SK-N-SH treated with all-trans-retinoic acid at 6 μM for 48 hours (cell line): ENCODE results near the gene DLL4.

ENCODE experiments used
- BACH2 ChIP-seq: fragments of 250-450 bp; sonication (Bioruptor Pico); IDR thresholded peaks from 2 replicates; pipeline ENCODE4 v1.9.0; 2021; ENCODE audit warnings: mild to moderate bottlenecking, borderline replicate concordance
- CSDC2 ChIP-seq: fragments of 250-450 bp; sonication (Bioruptor Pico); IDR thresholded peaks from 2 replicates; pipeline ENCODE4 v1.5.0; 2020; ENCODE audit warnings: mild to moderate bottlenecking, moderate library complexity
- GLIS3 ChIP-seq: fragments of 250-450 bp; sonication (Bioruptor Pico); IDR thresholded peaks from 2 replicates; pipeline ENCODE4 v1.5.0; 2020; ENCODE audit warnings: mild to moderate bottlenecking, moderate library complexity
- OSR1 ChIP-seq: fragments of 250-450 bp; sonication (Bioruptor Pico); IDR thresholded peaks from 2 replicates; pipeline ENCODE4 v1.8.0; 2022; ENCODE audit warnings: moderate library complexity, mild to moderate bottlenecking, inconsistent platforms
- PATZ1 ChIP-seq: fragments of 250-450 bp; sonication (Bioruptor Pico); IDR thresholded peaks from 2 replicates; pipeline ENCODE4 v1.8.0; 2020; ENCODE audit warnings: mild to moderate bottlenecking, moderate library complexity, borderline replicate concordance
- PPARA ChIP-seq: fragments of 250-450 bp; sonication (Bioruptor Pico); IDR thresholded peaks from 2 replicates; pipeline ENCODE4 v1.5.0; 2020; ENCODE audit warnings: mild to moderate bottlenecking, borderline replicate concordance
- RARB ChIP-seq: fragments of 250-450 bp; sonication (Bioruptor Pico); IDR thresholded peaks from 2 replicates; pipeline ENCODE4 v1.8.0; 2021; ENCODE audit warnings: mild to moderate bottlenecking, moderate library complexity
- ZFP3 ChIP-seq: fragments of 250-450 bp; sonication (Bioruptor Pico); IDR thresholded peaks from 2 replicates; pipeline ENCODE4 v1.5.0; 2020; ENCODE audit warnings: mild to moderate bottlenecking, moderate library complexity
- ZNF565 ChIP-seq: fragments of 450-650 bp; formaldehyde crosslinking; conservative IDR thresholded peaks from 2 replicates; pipeline ENCODE4 v1.5.0; 2020; ENCODE audit warnings: low read depth, mild to moderate bottlenecking, moderate library complexity
- TF ChIP-seq, protein P1 (sequence below): fragments of 250-450 bp; sonication (Bioruptor Pico); IDR thresholded peaks from 2 replicates; pipeline ENCODE4 v1.5.1; 2021; ENCODE audit warnings: mild to moderate bottlenecking, moderate library complexity
- TF ChIP-seq, protein P2 (sequence below): fragments of 250-450 bp; sonication (Bioruptor Pico); IDR thresholded peaks from 2 replicates; pipeline ENCODE4 v1.5.1; 2020; ENCODE audit warnings: low read depth, mild to moderate bottlenecking, moderate library complexity
- TF ChIP-seq, protein P3 (sequence below): fragments of 250-450 bp; sonication (Bioruptor Pico); IDR thresholded peaks from 2 replicates; pipeline ENCODE4 v1.5.0; 2020; ENCODE audit warnings: mild to moderate bottlenecking, moderate library complexity

DNA sequence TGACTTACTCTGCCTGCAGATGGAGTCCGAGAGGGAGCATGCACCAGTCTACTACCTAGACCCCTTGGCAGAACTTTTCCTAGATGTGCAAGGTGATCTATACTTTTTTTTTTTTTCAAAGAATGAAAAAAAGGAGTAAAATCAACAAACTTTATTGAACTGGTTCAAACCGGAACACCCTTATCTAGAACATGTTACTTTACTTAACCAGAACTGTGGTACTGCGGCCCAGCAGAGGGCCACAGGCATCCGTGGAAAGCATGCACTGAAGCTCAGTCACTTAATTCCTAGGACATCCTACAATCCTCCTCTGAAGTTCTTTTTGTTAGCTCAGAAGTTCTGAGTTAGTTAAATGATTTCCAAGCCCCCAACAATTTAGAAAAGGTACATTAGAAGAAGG, 45.7 kb downstream of the DLL4 start:
- TF ChIP-seq ZNF565 (CRISPR knock-in tag): no peak
- TF ChIP-seq, protein P1, sequence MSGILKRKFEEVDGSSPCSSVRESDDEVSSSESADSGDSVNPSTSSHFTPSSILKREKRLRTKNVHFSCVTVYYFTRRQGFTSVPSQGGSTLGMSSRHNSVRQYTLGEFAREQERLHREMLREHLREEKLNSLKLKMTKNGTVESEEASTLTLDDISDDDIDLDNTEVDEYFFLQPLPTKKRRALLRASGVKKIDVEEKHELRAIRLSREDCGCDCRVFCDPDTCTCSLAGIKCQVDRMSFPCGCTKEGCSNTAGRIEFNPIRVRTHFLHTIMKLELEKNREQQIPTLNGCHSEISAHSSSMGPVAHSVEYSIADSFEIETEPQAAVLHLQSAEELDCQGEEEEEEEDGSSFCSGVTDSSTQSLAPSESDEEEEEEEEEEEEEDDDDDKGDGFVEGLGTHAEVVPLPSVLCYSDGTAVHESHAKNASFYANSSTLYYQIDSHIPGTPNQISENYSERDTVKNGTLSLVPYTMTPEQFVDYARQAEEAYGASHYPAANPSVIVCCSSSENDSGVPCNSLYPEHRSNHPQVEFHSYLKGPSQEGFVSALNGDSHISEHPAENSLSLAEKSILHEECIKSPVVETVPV (CRISPR knock-in tag): no peak
- TF ChIP-seq, protein P2, sequence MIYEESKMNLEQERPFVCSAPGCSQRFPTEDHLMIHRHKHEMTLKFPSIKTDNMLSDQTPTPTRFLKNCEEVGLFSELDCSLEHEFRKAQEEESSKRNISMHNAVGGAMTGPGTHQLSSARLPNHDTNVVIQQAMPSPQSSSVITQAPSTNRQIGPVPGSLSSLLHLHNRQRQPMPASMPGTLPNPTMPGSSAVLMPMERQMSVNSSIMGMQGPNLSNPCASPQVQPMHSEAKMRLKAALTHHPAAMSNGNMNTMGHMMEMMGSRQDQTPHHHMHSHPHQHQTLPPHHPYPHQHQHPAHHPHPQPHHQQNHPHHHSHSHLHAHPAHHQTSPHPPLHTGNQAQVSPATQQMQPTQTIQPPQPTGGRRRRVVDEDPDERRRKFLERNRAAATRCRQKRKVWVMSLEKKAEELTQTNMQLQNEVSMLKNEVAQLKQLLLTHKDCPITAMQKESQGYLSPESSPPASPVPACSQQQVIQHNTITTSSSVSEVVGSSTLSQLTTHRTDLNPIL (CRISPR knock-in tag): no peak
- no peak for TF ChIP-seq PPARA (CRISPR knock-in tag)
- TF ChIP-seq BACH2 (CRISPR knock-in tag): no peak
- TF ChIP-seq GLIS3 (CRISPR knock-in tag): no peak
- no peak for TF ChIP-seq PATZ1 (CRISPR knock-in tag)
- TF ChIP-seq CSDC2 (CRISPR knock-in tag): no peak
- TF ChIP-seq ZFP3 (CRISPR knock-in tag): no peak
- no peak for TF ChIP-seq OSR1 (CRISPR knock-in tag)
- no peak for TF ChIP-seq RARB (CRISPR knock-in tag)
- TF ChIP-seq, protein P3, sequence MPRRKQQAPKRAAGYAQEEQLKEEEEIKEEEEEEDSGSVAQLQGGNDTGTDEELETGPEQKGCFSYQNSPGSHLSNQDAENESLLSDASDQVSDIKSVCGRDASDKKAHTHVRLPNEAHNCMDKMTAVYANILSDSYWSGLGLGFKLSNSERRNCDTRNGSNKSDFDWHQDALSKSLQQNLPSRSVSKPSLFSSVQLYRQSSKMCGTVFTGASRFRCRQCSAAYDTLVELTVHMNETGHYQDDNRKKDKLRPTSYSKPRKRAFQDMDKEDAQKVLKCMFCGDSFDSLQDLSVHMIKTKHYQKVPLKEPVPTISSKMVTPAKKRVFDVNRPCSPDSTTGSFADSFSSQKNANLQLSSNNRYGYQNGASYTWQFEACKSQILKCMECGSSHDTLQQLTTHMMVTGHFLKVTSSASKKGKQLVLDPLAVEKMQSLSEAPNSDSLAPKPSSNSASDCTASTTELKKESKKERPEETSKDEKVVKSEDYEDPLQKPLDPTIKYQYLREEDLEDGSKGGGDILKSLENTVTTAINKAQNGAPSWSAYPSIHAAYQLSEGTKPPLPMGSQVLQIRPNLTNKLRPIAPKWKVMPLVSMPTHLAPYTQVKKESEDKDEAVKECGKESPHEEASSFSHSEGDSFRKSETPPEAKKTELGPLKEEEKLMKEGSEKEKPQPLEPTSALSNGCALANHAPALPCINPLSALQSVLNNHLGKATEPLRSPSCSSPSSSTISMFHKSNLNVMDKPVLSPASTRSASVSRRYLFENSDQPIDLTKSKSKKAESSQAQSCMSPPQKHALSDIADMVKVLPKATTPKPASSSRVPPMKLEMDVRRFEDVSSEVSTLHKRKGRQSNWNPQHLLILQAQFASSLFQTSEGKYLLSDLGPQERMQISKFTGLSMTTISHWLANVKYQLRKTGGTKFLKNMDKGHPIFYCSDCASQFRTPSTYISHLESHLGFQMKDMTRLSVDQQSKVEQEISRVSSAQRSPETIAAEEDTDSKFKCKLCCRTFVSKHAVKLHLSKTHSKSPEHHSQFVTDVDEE (CRISPR knock-in tag): no peak
